Cardiac muscle cell (in vitro differentiated cells and primary cell): ENCODE results near the gene NF1. TPM values are rescaled to one million over a fixed set of nuclear protein-coding genes. Genes with fewer than 3 reads are reported as not detected.

Experiments used
- DNase-seq, 2 donors: peaks; one replicate each; pipeline versions ENCODE4 v3.0.0 to v3.0.0-alpha.2; 2010 to 2017; ENCODE audit warnings: low read depth in 1 of 2, low spot score in 1 of 2
- H3K27ac ChIP-seq: fragments of 200-600 bp; sonication (generic); 2 replicates; pipeline ENCODE4 v1.5.1; 2016
- H3K27me3 ChIP-seq: fragments of 200-600 bp; sonication (generic); 2 replicates; pipeline ENCODE4 v1.6.0; 2016; ENCODE audit warnings: control low read depth
- H3K36me3 ChIP-seq: fragments of 200-600 bp; sonication (generic); 2 replicates; pipeline ENCODE4 v1.5.1; 2016; ENCODE audit warnings: control low read depth
- H3K4me1 ChIP-seq: fragments of 200-600 bp; sonication (generic); 2 replicates; pipeline ENCODE4 v1.8.1; 2017; ENCODE audit warnings: low read depth, mild to moderate bottlenecking, mixed run types
- H3K4me3 ChIP-seq: fragments of 200-600 bp; sonication (generic); 2 replicates; pipeline ENCODE4 v1.5.1; 2016; ENCODE audit warnings: mild to moderate bottlenecking
- H3K9me3 ChIP-seq: fragments of 200-600 bp; sonication (generic); 2 replicates; pipeline ENCODE4 v1.5.1; 2017; ENCODE audit warnings: low read depth, mild to moderate bottlenecking, control low read depth
- CTCF ChIP-seq: IDR thresholded peaks from 2 replicates; pipeline ENCODE4 v1.5.1; 2012; ENCODE audit warnings: low read depth, mild to moderate bottlenecking, low read length
- polyA plus RNA-seq: library from polyadenylated mRNA; unstranded; fragments of >200 nt; fragmentation: Nextera tagmentation; extraction: Ambion mirVana; gene quantifications from 2 replicates; pipeline ENCODE4 v1.2.1, GENCODE V29; 2016
- total RNA-seq: library from RNA; depleted of rRNA; stranded (reverse); fragments of >200 nt; gene quantifications from 2 replicates; pipeline ENCODE4 v1.2.3, GENCODE V29; 2016

NF1 gene
- total and polyA plus RNA-seq, 2 experiments from 2014 or later = 17.7 to 32.9 TPM

GRCh38 chr17:31095236-31096105, 694 bp downstream of the NF1 start:
- no peaks in the 10 kb centered on the region for H3K9me3 ChIP-seq
- H3K4me3 ChIP-seq = peak overlapping the region; percentile 98
- no peaks in the 10 kb centered on the region for H3K4me1 ChIP-seq
- peak; percentile 50 to 65 for DNase-seq
- no peaks in the 10 kb centered on the region for H3K27me3 ChIP-seq
- H3K36me3 ChIP-seq = no peaks in the 10 kb centered on the region
- TF ChIP-seq CTCF = no peak
- peak overlapping the region; percentile 97 for H3K27ac ChIP-seq

GRCh38 chr17:31096106-31096436, 1.3 kb downstream of the NF1 start:
- no peaks in the 10 kb centered on the region for H3K36me3 ChIP-seq
- no peak for TF ChIP-seq CTCF
- peak in 1 of 2 donors; percentile 7 for DNase-seq
- H3K9me3 ChIP-seq = no peaks in the 10 kb centered on the region
- H3K27me3 ChIP-seq = no peaks in the 10 kb centered on the region
- peak overlapping the region; percentile 97 for H3K27ac ChIP-seq
- H3K4me3 ChIP-seq = peak overlapping the region; percentile 98
- H3K4me1 ChIP-seq = no peaks in the 10 kb centered on the region

- no peaks in the 10 kb centered on the region for H3K4me1 ChIP-seq
- H3K9me3 ChIP-seq = no peaks in the 10 kb centered on the region
- no peaks in the 10 kb centered on the region for H3K36me3 ChIP-seq
- H3K4me3 ChIP-seq = no peak overlapping the region
- TF ChIP-seq CTCF = no peak
- DNase-seq = peak in 1 of 2 donors; percentile 55
- H3K27me3 ChIP-seq = no peaks in the 10 kb centered on the region
- no peak overlapping the region for H3K27ac ChIP-seq
Measured at GRCh38 chr17:31099016-31099415, 4.2 kb downstream of the NF1 start.

GRCh38 chr17:31100840-31101459, 6.2 kb downstream of the NF1 start:
- Histone ChIP-seq H3K9me3 (no peaks in the 10 kb centered on the region), H3K27ac (no peak overlapping the region), H3K27me3 (no peaks in the 10 kb centered on the region), H3K36me3 (no peaks in the 10 kb centered on the region), H3K4me1 (no peaks in the 10 kb centered on the region), H3K4me3 (no peak overlapping the region)
- no peak for TF ChIP-seq CTCF
- peak in 1 of 2 donors; percentile 9 for DNase-seq

GRCh38 chr17:31101943-31102342, 7.2 kb downstream of the NF1 start:
- Histone ChIP-seq H3K27me3 (no peaks in the 10 kb centered on the region), H3K4me3 (no peak overlapping the region), H3K4me1 (no peaks in the 10 kb centered on the region), H3K27ac (no peak overlapping the region), H3K36me3 (no peaks in the 10 kb centered on the region), H3K9me3 (no peaks in the 10 kb centered on the region)
- no peak for TF ChIP-seq CTCF
- no peak for DNase-seq
